Hematopoietic multipotent progenitor cell treated with erythropoietin and hydrocortisone succinate and interleukin-3 and kit ligand, for 8 days (in vitro differentiated cells): Measurements from ENCODE around the gene LRP10.
A peak's percentile ranks its signal among the peaks of the same experiment; 100 is the strongest.
"Not testable (repeated sequence)": the region's sequence is repeated elsewhere in the genome, so short reads cannot be mapped to it uniquely, and the experiment has no call there.

Source experiments
- DNase-seq: peaks from one replicate; pipeline ENCODE4 v3.0.0-alpha.2; 2015

Gene LRP10, protein sequence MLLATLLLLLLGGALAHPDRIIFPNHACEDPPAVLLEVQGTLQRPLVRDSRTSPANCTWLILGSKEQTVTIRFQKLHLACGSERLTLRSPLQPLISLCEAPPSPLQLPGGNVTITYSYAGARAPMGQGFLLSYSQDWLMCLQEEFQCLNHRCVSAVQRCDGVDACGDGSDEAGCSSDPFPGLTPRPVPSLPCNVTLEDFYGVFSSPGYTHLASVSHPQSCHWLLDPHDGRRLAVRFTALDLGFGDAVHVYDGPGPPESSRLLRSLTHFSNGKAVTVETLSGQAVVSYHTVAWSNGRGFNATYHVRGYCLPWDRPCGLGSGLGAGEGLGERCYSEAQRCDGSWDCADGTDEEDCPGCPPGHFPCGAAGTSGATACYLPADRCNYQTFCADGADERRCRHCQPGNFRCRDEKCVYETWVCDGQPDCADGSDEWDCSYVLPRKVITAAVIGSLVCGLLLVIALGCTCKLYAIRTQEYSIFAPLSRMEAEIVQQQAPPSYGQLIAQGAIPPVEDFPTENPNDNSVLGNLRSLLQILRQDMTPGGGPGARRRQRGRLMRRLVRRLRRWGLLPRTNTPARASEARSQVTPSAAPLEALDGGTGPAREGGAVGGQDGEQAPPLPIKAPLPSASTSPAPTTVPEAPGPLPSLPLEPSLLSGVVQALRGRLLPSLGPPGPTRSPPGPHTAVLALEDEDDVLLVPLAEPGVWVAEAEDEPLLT

DNA sequence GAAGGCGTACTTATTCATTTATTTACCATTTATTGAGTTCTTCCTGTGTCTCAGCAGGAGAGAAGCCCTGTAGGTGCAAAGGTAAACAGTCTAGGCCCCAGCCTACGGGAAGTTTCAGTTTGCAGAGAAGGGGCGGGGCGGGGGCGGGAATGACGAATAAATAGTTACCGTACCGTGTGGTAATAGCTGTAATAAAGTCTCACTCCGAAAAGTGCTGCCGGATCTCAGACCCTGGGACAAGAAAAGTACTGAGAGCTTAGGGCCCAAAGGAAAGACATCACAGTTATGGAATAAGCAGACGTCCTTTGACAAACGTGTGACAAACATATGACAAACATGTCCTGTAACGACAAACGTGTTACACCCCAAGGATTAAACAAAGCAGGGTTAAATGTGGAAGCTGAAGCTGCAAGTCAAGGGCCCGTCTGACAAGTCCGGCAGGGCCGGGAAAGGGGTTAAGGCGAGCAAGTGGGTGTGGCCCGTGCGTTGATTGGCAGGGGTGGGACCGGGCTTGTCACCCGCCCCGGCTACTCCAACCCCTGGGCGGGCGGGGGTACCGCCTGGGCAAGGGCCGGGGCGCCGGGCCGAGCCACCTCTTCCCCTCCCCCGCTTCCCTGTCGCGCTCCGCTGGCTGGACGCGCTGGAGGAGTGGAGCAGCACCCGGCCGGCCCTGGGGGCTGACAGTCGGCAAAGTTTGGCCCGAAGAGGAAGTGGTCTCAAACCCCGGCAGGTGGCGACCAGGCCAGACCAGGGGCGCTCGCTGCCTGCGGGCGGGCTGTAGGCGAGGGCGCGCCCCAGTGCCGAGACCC lies at the start of gene LRP10:
LRP10 (plus strand) TSS at position 517 of the 809 bp plus-strand sequence. CDS start 564 bp downstream, outside the sequence.
- DNase-seq = peak; percentile 94

DNA sequence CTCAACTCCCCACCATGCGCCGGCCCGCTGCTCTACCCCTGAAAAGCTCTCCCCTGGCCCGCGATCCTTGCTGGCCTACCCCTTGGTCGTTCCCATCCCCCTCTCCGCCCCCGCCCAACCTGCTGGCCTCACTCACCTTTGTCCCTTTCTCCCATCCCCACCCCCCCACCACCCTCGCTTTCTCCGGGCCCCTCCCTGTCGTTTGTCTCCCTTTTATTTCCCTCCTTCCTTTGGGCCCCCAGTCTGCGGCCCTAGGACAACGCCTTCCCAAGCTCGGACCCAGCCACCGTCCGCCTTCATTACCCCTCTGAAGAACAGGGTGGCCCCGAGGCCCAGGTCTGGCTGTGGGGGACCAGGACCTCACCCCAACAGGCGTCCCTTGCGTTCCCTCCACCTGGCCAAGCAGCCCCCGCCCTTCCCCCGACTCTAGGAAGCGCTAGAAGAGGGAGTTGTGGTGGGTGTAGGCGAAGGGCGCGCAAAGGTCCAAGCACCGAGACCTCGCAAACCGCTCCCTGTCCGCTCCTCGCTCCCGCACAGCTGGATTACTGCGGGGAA lies 49.4 kb upstream of the LRP10 start:
- no peak for DNase-seq

DNA sequence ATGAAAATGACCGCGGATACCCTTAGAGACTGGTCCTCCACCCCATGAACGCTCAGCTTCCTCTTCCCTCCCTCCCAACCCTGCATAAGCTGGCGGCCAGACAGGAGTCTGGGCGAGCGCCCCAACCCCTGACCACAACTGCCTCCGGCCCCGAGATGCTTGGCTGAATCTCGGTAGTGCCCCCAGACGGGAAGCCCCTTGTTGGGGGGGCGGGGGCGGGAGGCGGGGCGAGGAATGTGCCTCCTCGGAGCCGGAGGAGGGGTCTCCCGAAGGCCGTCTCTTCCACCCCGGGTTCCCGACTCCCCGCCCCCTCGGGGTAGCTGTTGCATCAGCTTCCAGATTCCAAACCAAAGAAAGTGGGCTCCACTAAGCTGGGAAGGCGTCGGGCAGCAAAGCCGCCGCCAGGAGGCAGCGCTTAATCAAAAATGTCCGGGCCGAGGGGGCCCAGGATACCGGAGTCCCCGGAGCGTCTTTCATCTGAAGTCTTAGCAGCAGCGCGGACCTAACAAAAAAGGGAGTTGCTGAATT lies 48.9 kb upstream of the LRP10 start:
- peak; percentile 77 for DNase-seq

DNA sequence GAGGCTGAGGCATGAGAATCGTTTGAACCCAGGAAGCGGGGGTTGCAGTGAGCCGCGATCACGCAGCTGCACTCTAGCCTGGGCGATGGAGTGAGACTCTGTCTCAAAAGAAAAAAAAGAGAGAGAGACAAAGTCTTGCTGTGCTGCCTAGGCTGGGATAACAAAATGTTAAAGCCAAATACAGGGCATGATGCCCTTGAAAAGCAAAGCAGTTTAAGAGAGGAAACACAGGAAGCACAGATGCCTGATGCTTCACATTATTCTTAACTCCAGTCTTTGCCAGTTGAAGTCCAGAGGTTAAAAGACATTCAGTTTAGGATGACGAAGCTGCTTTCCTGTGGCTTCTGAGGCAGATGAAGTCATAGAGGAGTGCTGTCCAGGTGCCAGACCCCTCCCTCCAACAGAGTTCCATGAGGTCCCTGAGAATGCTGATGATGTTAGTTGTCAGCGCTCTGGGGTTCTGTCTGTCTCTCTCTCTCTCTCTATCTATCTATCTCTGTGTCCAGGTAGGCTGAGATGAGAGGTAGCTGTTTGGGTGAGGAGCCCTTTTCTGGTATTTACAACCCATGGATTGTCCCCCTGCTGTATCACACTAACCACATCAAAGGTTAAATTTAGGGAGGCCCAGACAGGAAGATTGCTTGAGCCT lies 46.7 kb upstream of the LRP10 start:
- peak; percentile 60 for DNase-seq

- not testable (repeated sequence) for DNase-seq
Measured at GRCh38 chr14:22829076-22829660, 42.4 kb upstream of the LRP10 start.

DNA sequence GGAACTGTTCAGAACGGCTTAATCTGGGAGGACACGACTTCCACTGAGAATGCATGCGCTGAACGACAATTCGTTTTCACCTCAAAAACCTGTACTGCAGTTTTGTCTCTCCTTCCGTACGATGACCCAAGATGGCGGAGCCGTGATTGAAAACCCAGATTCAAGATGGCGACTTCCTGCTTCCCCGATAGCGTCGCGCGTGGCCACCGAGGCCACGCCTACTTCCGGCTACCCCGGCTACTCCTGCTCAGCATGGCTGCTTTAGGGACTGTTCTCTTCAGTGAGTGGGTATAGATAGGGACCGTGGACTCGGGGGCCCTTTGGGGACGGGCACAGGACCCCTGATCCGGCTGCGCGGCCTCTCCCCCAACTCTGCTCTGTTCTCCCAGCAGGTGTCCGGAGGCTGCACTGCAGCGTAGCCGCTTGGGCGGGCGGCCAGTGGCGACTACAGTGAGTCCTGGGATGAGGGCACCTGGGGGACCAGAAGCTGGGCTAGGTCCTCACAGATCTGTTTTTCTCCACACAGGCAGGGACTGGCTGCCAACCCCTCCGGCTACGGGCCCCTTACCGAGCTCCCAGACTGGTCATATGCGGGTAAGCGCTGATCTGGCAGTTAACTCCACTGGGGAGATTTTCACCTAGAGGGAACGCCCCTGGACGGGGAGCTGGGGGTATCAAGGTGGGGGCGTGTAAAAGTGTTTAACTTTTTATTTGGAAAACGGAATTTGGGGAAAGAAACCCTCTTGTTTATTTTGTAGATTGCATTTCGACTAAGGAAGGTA lies 41.7 kb upstream of the LRP10 start, which contains the start of gene MRPL52:
MRPL52 (plus strand) TSS at position 227 of the 782 bp plus-strand sequence; CDS start at position 253, 26 bp downstream.
- DNase-seq = peak; percentile 94

GRCh38 chr14:22830443-22831010 lies 41.0 kb upstream of the LRP10 start:
- peak; percentile 32 for DNase-seq

- no peak for DNase-seq
Measured at GRCh38 chr14:22835505-22835904, 36.0 kb upstream of the LRP10 start.

DNA sequence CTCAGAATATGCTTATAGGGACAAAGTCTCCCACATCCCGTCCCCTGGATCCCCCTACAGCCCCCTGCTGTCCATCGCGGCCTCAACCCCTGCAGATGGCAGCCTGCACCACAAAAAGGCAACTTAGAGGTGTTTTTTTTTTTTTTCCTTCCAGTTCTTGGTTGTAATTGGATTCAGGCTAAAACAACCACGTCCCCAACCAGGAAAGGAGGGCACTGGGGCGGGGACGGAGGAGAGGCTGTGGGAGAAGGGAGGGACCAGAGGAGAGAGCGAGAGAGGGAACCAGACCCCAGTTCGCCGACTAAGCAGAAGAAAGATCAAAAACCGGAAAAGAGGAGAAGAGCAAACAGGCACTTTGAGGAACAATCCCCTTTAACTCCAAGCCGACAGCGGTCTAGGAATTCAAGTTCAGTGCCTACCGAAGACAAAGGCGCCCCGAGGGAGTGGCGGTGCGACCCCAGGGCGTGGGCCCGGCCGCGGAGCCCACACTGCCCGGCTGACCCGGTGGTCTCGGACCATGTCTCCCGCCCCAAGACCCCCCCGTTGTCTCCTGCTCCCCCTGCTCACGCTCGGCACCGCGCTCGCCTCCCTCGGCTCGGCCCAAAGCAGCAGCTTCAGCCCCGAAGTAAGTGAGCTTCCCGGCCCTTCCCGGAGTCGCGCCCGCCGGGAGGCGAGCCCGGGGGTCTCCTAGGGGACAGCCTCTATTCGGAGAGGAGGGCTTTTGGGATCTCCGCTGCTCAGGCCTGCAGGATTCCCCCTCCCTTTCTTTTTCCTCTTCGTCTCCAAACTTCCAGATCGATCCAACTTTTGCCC lies 35.0 kb upstream of the LRP10 start, which contains the start of gene MMP14:
MMP14 (plus strand) TSS at position 285 of the 813 bp plus-strand sequence; CDS start at position 518, 233 bp downstream.
- DNase-seq = peak; percentile 39

GRCh38 chr14:22837114-22837749 lies 34.3 kb upstream of the LRP10 start:
- peak; percentile 62 for DNase-seq

GRCh38 chr14:22837750-22838538 lies 33.6 kb upstream of the LRP10 start:
- DNase-seq = no peak

DNA sequence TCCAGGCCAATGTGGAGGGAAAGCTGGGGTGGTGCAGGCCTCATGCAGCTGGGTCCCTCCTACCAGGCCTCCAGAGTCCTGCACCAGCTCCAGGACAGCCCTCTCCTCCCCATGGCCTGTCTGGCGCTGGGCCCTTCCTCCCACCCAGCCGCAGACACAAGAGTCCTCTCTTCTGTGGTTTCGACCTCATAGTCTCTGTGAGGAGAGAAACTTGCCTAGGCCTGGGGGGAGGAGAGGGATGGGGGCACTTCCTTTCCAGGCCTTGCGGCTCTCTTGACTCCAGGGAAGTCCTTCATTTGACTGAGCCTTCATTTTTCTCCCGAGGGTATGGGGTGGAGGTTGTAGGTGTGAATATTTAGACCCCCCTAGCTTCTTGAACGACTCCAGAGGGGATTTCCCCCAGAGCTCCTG lies 32.9 kb upstream of the LRP10 start:
- DNase-seq = peak; percentile 28

DNA sequence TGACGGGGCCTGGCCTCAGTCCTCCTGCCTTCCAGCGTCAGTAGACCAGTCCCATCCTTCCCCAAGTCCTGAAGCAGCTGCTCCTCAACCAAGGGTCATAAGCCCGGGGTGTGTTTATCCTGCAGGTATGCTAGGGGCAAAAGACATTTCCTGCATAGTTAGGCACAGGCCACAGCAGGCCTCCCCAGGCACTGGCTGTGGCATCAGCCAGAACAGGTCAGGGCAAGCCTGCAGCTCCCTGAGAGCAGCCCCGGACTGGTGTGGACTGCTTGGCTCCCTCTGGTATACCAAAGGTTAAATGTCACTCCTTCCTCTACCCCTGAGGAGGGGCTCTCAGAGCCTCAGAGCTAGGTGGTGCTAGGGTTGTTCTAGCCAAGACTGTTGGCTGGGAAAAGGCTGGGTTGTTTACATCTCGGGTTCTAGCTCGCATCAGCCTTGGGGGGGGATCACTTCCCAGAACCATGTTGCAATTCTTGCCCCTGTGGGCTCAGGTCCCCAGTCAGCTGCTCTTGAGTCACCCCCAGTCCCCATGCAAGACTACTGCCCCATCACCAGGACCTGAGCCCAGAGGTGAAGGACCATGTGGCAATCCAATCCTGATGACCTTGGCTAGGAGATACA lies 32.3 kb upstream of the LRP10 start:
- DNase-seq = no peak

- no peak for DNase-seq
Measured at GRCh38 chr14:22841311-22841710, 30.2 kb upstream of the LRP10 start.

- no peak for DNase-seq
Measured at GRCh38 chr14:22841769-22842168, 29.8 kb upstream of the LRP10 start.

DNA sequence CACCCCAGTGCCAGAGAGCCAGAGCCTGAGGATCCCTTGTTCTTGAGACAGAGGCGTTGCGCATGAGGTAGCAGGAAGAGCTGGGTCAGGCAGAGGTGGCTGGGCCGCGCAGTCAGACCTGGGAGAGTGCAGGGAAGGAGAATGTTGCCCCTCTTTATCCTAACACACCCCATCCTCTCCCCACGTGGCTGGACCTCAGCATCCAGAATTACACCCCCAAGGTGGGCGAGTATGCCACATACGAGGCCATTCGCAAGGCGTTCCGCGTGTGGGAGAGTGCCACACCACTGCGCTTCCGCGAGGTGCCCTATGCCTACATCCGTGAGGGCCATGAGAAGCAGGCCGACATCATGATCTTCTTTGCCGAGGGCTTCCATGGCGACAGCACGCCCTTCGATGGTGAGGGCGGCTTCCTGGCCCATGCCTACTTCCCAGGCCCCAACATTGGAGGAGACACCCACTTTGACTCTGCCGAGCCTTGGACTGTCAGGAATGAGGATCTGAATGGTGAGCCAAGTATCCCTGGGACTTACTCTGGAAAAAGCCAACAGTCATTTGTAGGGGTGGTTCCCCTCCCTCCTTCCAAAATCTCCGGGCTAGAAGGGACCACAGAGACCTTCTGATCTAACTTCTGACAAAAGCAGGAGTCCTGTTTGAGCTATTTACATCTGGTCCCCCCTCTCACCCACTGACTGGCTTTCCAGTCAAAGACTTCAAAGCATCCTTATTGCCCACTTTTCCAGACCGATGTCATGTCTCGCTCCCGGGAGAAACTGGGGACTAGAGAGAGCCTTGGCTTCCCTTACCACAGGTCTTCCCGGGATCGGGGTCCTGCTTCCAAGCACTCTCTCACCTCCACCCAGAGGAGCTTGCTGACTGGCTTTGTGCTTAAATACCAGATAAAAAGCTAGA lies 29.1 kb upstream of the LRP10 start:
- DNase-seq = no peak
